Measurements from ENCODE around the gene SNAPC2. TPM values are rescaled to one million over a fixed set of nuclear protein-coding genes. Genes with fewer than 3 reads are reported as not detected.

Gene SNAPC2
- total RNA-seq, 1 experiment from 2014 or later, result 63.0 TPM

DNA sequence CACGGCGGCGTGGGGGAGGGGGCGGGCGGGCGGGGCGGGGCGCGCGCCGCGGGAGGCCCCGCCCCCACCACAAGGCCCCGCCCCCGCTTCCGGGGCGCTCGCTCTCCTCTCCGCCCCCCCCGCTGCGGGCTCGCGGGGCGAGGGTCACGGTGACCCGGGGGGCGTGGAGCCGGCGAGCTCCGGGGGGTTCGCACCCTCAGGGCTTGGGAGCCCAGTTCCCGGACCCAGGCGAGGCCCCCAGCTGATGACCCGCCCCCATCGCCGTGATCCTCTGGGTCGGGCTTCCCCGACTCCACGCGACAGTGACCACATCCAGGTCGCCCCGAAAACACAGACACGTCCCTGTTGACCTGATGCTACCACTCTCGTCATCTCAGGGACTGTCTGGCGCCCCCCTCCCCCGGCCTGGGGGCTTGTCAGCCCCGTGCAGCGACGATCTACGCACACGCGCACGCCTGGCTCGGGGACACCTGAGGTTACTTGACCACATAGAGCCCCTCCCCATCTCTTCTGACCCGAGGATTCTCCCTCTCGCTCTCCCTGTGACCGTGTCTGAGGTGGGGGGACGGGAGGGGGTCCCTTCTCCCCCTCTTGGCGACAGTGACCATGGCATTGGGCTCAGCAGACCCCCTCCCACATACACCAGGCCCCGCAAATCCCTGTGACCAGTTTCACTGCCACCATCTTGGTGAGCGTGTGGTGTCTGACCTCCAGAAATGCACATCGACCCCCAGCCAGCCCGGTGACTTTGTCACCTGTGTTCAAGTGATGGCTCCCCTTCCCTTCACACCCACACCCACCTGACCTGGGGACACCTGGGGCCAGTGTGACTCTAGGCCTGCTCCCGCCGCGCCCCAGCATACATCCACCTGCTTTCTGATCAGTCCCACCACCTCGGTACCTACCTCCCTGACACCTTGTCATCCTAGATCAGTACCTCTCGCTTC is 15.8 kb upstream of the SNAPC2 start:
- TF ChIP-seq, protein P1, sequence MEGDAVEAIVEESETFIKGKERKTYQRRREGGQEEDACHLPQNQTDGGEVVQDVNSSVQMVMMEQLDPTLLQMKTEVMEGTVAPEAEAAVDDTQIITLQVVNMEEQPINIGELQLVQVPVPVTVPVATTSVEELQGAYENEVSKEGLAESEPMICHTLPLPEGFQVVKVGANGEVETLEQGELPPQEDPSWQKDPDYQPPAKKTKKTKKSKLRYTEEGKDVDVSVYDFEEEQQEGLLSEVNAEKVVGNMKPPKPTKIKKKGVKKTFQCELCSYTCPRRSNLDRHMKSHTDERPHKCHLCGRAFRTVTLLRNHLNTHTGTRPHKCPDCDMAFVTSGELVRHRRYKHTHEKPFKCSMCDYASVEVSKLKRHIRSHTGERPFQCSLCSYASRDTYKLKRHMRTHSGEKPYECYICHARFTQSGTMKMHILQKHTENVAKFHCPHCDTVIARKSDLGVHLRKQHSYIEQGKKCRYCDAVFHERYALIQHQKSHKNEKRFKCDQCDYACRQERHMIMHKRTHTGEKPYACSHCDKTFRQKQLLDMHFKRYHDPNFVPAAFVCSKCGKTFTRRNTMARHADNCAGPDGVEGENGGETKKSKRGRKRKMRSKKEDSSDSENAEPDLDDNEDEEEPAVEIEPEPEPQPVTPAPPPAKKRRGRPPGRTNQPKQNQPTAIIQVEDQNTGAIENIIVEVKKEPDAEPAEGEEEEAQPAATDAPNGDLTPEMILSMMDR (IDR thresholded peaks at IDR 0.05), result no peak
- TF ChIP-seq SIN3A (IDR thresholded peaks at IDR 0.05; ENCODE audit: borderline replicate concordance, insufficient read depth, low read depth, low read length), result no peak; the same call in 1 of the 2 replicates
- TF ChIP-seq, protein P2, sequence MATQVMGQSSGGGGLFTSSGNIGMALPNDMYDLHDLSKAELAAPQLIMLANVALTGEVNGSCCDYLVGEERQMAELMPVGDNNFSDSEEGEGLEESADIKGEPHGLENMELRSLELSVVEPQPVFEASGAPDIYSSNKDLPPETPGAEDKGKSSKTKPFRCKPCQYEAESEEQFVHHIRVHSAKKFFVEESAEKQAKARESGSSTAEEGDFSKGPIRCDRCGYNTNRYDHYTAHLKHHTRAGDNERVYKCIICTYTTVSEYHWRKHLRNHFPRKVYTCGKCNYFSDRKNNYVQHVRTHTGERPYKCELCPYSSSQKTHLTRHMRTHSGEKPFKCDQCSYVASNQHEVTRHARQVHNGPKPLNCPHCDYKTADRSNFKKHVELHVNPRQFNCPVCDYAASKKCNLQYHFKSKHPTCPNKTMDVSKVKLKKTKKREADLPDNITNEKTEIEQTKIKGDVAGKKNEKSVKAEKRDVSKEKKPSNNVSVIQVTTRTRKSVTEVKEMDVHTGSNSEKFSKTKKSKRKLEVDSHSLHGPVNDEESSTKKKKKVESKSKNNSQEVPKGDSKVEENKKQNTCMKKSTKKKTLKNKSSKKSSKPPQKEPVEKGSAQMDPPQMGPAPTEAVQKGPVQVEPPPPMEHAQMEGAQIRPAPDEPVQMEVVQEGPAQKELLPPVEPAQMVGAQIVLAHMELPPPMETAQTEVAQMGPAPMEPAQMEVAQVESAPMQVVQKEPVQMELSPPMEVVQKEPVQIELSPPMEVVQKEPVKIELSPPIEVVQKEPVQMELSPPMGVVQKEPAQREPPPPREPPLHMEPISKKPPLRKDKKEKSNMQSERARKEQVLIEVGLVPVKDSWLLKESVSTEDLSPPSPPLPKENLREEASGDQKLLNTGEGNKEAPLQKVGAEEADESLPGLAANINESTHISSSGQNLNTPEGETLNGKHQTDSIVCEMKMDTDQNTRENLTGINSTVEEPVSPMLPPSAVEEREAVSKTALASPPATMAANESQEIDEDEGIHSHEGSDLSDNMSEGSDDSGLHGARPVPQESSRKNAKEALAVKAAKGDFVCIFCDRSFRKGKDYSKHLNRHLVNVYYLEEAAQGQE (IDR thresholded peaks at IDR 0.05; ENCODE audit: insufficient read depth in 1 of 2, low read depth in 2 of 2, low read length in 1 of 2), result no peak
- intact Hi-C loops (cut with micrococcal nuclease; ENCODE audit: unreplicated experiment), result no loop called here
- ChIA-PET POLR2A (no interaction called here), CTCF (no interaction called here)
- Histone ChIP-seq H3K4me3 (ENCODE audit: low read depth in 2 of 2, low read length in 2 of 2) (peak overlapping the region; percentile 80 to 82), H3K36me3 (ENCODE audit: control insufficient read depth, insufficient read depth, low read length) (no peaks in the 10 kb centered on the region; the same call in 1 of the 2 replicates), H3K9me3 (ENCODE audit: control insufficient read depth, insufficient read depth, low read depth, low read length) (no peaks in the 10 kb centered on the region), H3K27ac (ENCODE audit: low read length) (peak overlapping the region; percentile 84), H3K4me1 (ENCODE audit: control insufficient read depth, insufficient read depth, low read length) (peaks cover 6% of the 10 kb centered on the region; the same call in 1 of the 2 replicates), H3K27me3 (ENCODE audit: control insufficient read depth, insufficient read depth, low read length) (no peaks in the 10 kb centered on the region)
- peak; percentile 32 for ATAC-seq
- in situ Hi-C loops (cut with HindIII; ENCODE audit: low pct_unique_long_range_greater_than_20kb, low sequenced_read_pairs), result no loop called here
- DNase-seq (ENCODE audit: low read depth, low spot score), result no peak
- BruUV-seq (replicated peaks), result no TSS peak

DNA sequence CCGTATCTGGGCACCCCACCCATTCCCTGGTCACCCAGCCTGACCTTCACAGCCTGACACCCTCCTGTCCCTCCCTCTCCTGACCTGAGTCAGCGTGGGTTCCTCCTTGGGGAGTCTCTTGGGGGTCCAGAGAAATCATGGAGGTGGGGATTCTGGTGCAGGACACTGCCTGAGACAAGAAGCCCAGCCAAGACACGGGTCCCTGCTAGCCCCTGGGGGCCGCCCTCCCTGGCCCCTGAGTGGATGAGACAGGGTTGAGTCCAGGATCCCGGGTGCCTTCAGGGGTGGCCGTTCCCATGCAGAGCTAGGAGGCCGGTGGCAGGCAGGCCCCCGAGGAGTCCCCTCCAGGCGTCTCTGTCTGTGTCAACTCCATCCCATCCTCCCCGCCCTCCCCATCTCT is 14.9 kb upstream of the SNAPC2 start:
- intact Hi-C loops (cut with micrococcal nuclease; ENCODE audit: unreplicated experiment), result no loop called here
- POLR2A ChIA-PET, result no interaction called here

More for the DNA sequence above, 14.9 kb upstream of the SNAPC2 start:
- peak overlapping the region; percentile 84; the same call in 1 of the 2 replicates for H3K27ac ChIP-seq (ENCODE audit: low read length)
- BruUV-seq (replicated peaks), result no TSS peak
- no peaks in the 10 kb centered on the region; the same call in 1 of the 2 replicates for H3K36me3 ChIP-seq (ENCODE audit: control insufficient read depth, insufficient read depth, low read length)
- peaks cover 6% of the 10 kb centered on the region; the same call in 1 of the 2 replicates for H3K4me1 ChIP-seq (ENCODE audit: control insufficient read depth, insufficient read depth, low read length)
- no peak for DNase-seq (ENCODE audit: low read depth, low spot score)
- H3K9me3 ChIP-seq (ENCODE audit: control insufficient read depth, insufficient read depth, low read depth, low read length), result no peaks in the 10 kb centered on the region
- no peak for ATAC-seq
- TF ChIP-seq, protein P2 (IDR thresholded peaks at IDR 0.05; ENCODE audit: insufficient read depth in 1 of 2, low read depth in 2 of 2, low read length in 1 of 2), result no peak
- TF ChIP-seq POLR2AphosphoS5 (IDR thresholded peaks at IDR 0.05; ENCODE audit: low read depth, low read length) (no peak), SIN3A (IDR thresholded peaks at IDR 0.05; ENCODE audit: borderline replicate concordance, insufficient read depth, low read depth, low read length) (no peak), TCF7L2 (IDR thresholded peaks at IDR 0.05; ENCODE audit: low read depth, low read length) (no peak)
- TF ChIP-seq, protein P1 (IDR thresholded peaks at IDR 0.05), result no peak
- H3K4me3 ChIP-seq (ENCODE audit: low read depth in 2 of 2, low read length in 2 of 2), result peak overlapping the region; percentile 80 to 82
- CTCF ChIA-PET, result no interaction called here
- in situ Hi-C loops (cut with HindIII; ENCODE audit: low pct_unique_long_range_greater_than_20kb, low sequenced_read_pairs), result no loop called here
- no peaks in the 10 kb centered on the region for H3K27me3 ChIP-seq (ENCODE audit: control insufficient read depth, insufficient read depth, low read length)

Data from Panc1 (cell line).